Measurements from ENCODE around the gene OR2G6. TPM values are rescaled to one million over a fixed set of nuclear protein-coding genes. Genes with fewer than 3 reads are reported as not detected.
"Not testable (repeated sequence)": the region's sequence is repeated elsewhere in the genome, so short reads cannot be mapped to it uniquely, and the experiment has no call there.

Gene OR2G6
- not detected for total RNA-seq
- polyA plus RNA-seq, result not detected

GRCh38 chr1:248507773-248508172 is at the start of gene OR2G6:
Gene OR2G6, plus strand, starts transcription at chr1:248508073. Its CDS starts 13,574 bp downstream, at chr1:248521647.
- H3K9me3 ChIP-seq; H3K36me3 ChIP-seq; H3K27ac ChIP-seq; H3K4me1 ChIP-seq; H3K4me3 ChIP-seq; H3K27me3 ChIP-seq; DNase-seq; intact Hi-C loops (cut with DNase I): not testable (repeated sequence)
- WGBS, 2 donors, result no CpG with 5 or more reads among the region's 2 CpGs

GRCh38 chr1:248459117-248459516 is 48.8 kb upstream of the OR2G6 start:
- H3K4me3 ChIP-seq; DNase-seq; H3K9me3 ChIP-seq; H3K27me3 ChIP-seq; H3K27ac ChIP-seq; H3K4me1 ChIP-seq; intact Hi-C loops (cut with DNase I); H3K36me3 ChIP-seq: not testable (repeated sequence)
- 71 to 81% methylated on average over 7 of the region's 7 CpGs for WGBS, 2 donors

GRCh38 chr1:248471154-248471553 is 36.7 kb upstream of the OR2G6 start:
- intact Hi-C loops (cut with DNase I), result no loop called here
- Histone ChIP-seq H3K27me3 (no peaks in the 10 kb centered on the region), H3K36me3 (no peaks in the 10 kb centered on the region), H3K4me3 (no peak overlapping the region), H3K4me1 (no peaks in the 10 kb centered on the region), H3K9me3 (peaks cover 0 to 3% (median 0%) of the 10 kb centered on the region in 4 donors), H3K27ac (no peak overlapping the region)
- TF ChIP-seq POLR2A (IDR thresholded peaks at IDR 0.05), result no peak
- no peak for TF ChIP-seq CTCF (IDR thresholded peaks at IDR 0.05)
- TF ChIP-seq EP300 (IDR thresholded peaks at IDR 0.05), result no peak
- no peak for TF ChIP-seq POLR2AphosphoS5 (IDR thresholded peaks at IDR 0.05)
- DNase-seq, result no peak
- WGBS, 2 donors, result 92 to 95% methylated on average over 4 of the region's 4 CpGs

- intact Hi-C loops (cut with DNase I); H3K4me3 ChIP-seq; H3K27me3 ChIP-seq; H3K9me3 ChIP-seq; H3K4me1 ChIP-seq; H3K36me3 ChIP-seq; H3K27ac ChIP-seq; DNase-seq: not testable (repeated sequence)
- WGBS, 2 donors, result 50 to 69% methylated on average over 2 of the region's 2 CpGs
Measured at GRCh38 chr1:248472111-248472510, 35.8 kb upstream of the OR2G6 start.

- not testable (repeated sequence) for H3K27ac ChIP-seq, H3K9me3 ChIP-seq
Measured at GRCh38 chr1:248473051-248473450, 34.8 kb upstream of the OR2G6 start, which contains the start of gene OR2T3. Gene OR2T3, plus strand, starts transcription at chr1:248473351. Its CDS starts 0 bp downstream, at chr1:248473351.

DNA sequence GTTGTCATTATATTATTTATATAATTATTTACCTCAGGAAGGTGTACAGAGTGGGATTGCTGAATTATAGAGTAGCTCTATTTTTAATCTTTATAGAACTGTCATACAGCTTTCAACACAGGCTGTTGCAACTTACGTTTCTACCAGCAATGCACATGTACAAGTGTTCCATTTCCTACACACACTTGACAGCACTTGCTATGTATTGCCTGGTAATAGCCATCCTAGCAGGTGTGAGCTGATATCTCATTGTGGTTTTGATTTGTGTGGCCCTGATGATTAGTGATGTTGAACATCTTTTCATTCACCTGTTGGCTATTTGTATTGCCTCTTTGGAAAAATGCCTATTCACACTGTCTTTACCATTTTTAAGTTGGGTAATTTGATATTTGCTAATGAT is 32.2 kb upstream of the OR2G6 start:
- H3K4me3 ChIP-seq; DNase-seq; H3K4me1 ChIP-seq; H3K27me3 ChIP-seq; H3K9me3 ChIP-seq; H3K27ac ChIP-seq; H3K36me3 ChIP-seq; intact Hi-C loops (cut with DNase I): not testable (repeated sequence)
- no CpG with 5 or more reads among the region's 1 CpG for WGBS, 2 donors

More at GRCh38 chr1:248473051-248473450, 34.8 kb upstream of the OR2G6 start, which contains the start of gene OR2T3:
- 78 to 91% methylated on average over 1 to 2 of the region's 2 CpGs for WGBS, 2 donors
- H3K36me3 ChIP-seq; DNase-seq; H3K27me3 ChIP-seq; H3K4me1 ChIP-seq; intact Hi-C loops (cut with DNase I); H3K4me3 ChIP-seq: not testable (repeated sequence)

DNA sequence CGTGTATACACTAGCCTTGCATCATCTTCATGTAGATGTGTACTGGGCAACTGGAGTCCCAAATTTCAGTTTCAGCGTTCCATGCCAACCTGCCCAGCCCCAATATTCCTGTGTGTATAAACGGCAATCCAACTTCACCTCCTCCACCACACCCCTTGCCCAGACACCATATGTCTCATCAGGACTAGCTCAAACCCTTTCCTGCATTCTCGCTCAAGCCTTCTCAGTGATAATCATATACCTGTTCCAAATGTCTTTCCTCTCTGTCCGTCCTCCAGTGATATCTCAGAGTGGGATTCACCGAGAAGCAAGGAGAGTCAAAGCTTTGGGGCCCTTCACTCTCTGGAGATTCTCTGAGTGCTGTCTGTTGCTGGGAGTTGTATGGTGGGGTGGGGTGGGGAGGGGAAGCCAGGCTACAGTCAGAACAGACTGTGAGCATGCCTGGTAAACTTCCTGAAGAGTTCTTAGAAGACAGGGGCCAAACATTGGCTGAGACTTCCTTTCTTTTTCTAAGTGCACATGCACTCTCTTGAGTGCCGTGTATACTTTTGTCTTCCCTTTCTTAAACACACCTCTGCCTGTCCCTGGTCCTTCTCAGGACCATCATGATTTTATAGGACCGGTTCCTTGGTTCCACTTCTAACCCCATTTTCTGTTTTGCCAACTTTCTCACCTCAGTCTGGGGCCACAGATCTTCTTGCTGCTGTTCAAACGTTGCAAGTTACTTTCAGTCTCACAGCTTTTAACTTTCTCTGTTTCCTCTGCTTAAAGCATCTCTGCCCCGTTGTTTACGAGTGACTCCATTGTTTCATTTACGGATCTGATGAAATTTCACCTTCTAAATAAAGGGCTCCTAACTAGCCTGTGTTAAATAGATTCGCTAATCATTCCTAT is 25.9 kb upstream of the OR2G6 start:
- not testable (repeated sequence) for H3K9me3 ChIP-seq

GRCh38 chr1:248488289-248488688 is 19.6 kb upstream of the OR2G6 start, which contains the start of gene OR2T5:
Gene OR2T5, plus strand, starts transcription at chr1:248488589. Its CDS starts 0 bp downstream, at chr1:248488589.
- intact Hi-C loops (cut with DNase I); H3K4me1 ChIP-seq; H3K27ac ChIP-seq; H3K9me3 ChIP-seq; H3K36me3 ChIP-seq; H3K27me3 ChIP-seq; H3K4me3 ChIP-seq; DNase-seq: not testable (repeated sequence)
- 85 to 86% methylated on average over 5 of the region's 6 CpGs for WGBS, 2 donors

More for the DNA sequence above, 25.9 kb upstream of the OR2G6 start:
- H3K27me3 ChIP-seq; H3K27ac ChIP-seq; H3K4me3 ChIP-seq; DNase-seq; intact Hi-C loops (cut with DNase I); H3K4me1 ChIP-seq; H3K36me3 ChIP-seq: not testable (repeated sequence)
- WGBS, 2 donors, result 59 to 73% methylated on average over 13 of the region's 13 CpGs

GRCh38 chr1:248496661-248497060 is 11.2 kb upstream of the OR2G6 start:
- H3K4me3 ChIP-seq; DNase-seq; H3K27me3 ChIP-seq; H3K36me3 ChIP-seq; H3K27ac ChIP-seq; intact Hi-C loops (cut with DNase I); H3K4me1 ChIP-seq; H3K9me3 ChIP-seq: not testable (repeated sequence)
- WGBS, 2 donors, result no CpG with 5 or more reads among the region's 5 CpGs

- H3K27ac ChIP-seq; DNase-seq; H3K9me3 ChIP-seq; H3K27me3 ChIP-seq; H3K36me3 ChIP-seq; H3K4me1 ChIP-seq; intact Hi-C loops (cut with DNase I); H3K4me3 ChIP-seq: not testable (repeated sequence)
- WGBS, 2 donors, result 85 to 95% methylated on average over 1 of the region's 2 CpGs
Measured at GRCh38 chr1:248500305-248501035, 7.4 kb upstream of the OR2G6 start.

GRCh38 chr1:248510217-248510616 is 2.3 kb downstream of the OR2G6 start:
- H3K9me3 ChIP-seq; DNase-seq; H3K27me3 ChIP-seq; intact Hi-C loops (cut with DNase I); H3K4me3 ChIP-seq; H3K27ac ChIP-seq; H3K4me1 ChIP-seq; H3K36me3 ChIP-seq: not testable (repeated sequence)
